RWPE2 (cell line): Measurements from ENCODE around the gene ALDH4A1.

Experiments
- ATAC-seq: fragments of 200-7000 bp; cut with Tn5 transposase; 3 replicates; pipeline ENCODE4 v1.9.1; 2021; ENCODE audit warnings: low read depth
- DNase-seq: peaks from one replicate; pipeline ENCODE4 v3.0.0-alpha.2; 2020; ENCODE audit warnings: low spot score
- H3K27ac ChIP-seq: fragments of 450-650 bp; 2 replicates; pipeline ENCODE4 v1.5.1; 2017; ENCODE audit warnings: mild to moderate bottlenecking; ENCODE audit not compliant: poor library complexity, severe bottlenecking
- H3K27me3 ChIP-seq: fragments of 250-450 bp; sonication (Bioruptor Pico); 2 replicates; pipeline ENCODE4 v1.5.1; 2021; ENCODE audit warnings: mild to moderate bottlenecking, moderate library complexity; ENCODE audit not compliant: insufficient read depth, poor library complexity, severe bottlenecking
- H3K36me3 ChIP-seq: fragments of 250-450 bp; sonication (Bioruptor Pico); 2 replicates; pipeline ENCODE4 v1.5.1; 2020; ENCODE audit warnings: low read depth, mild to moderate bottlenecking, moderate library complexity
- H3K4me1 ChIP-seq: fragments of 250-450 bp; sonication (Bioruptor Pico); 2 replicates; pipeline ENCODE4 v1.5.1; 2021; ENCODE audit warnings: mild to moderate bottlenecking, moderate library complexity; ENCODE audit not compliant: insufficient read depth, poor library complexity, severe bottlenecking
- H3K4me3 ChIP-seq: fragments of 250-450 bp; sonication (Bioruptor Pico); 2 replicates; pipeline ENCODE4 v1.5.1; 2021; ENCODE audit warnings: mild to moderate bottlenecking, moderate library complexity; ENCODE audit not compliant: severe bottlenecking
- H3K9me3 ChIP-seq: fragments of 250-450 bp; sonication (Bioruptor Pico); 2 replicates; pipeline ENCODE4 v1.5.1; 2021; ENCODE audit warnings: mild to moderate bottlenecking, moderate library complexity; ENCODE audit not compliant: severe bottlenecking
- CTCF ChIP-seq: fragments of 450-650 bp; IDR thresholded peaks from one replicate; pipeline ENCODE4 v1.5.1; 2017; ENCODE audit warnings: mild to moderate bottlenecking, moderate library complexity; ENCODE audit not compliant: poor library complexity, severe bottlenecking

The ALDH4A1 gene

GRCh38 chr1:18946550-18947381 lies 44.4 kb upstream of the ALDH4A1 start:
- H3K36me3 ChIP-seq: peaks cover 19% of the 10 kb centered on the region
- ATAC-seq (no peak), DNase-seq (no peak)
- H3K4me3 ChIP-seq: no peak overlapping the region
- H3K4me1 ChIP-seq: peaks cover 60% of the 10 kb centered on the region
- H3K9me3 ChIP-seq: no peaks in the 10 kb centered on the region
- no peak for TF ChIP-seq CTCF
- H3K27me3 ChIP-seq: no peaks in the 10 kb centered on the region
- peak overlapping the region; percentile 97 for H3K27ac ChIP-seq

GRCh38 chr1:18945401-18945849 lies 43.1 kb upstream of the ALDH4A1 start:
- Histone ChIP-seq H3K4me3 (no peak overlapping the region), H3K4me1 (peaks cover 64% of the 10 kb centered on the region), H3K36me3 (peaks cover 19% of the 10 kb centered on the region), H3K27ac (peak overlapping the region; percentile 97), H3K27me3 (no peaks in the 10 kb centered on the region), H3K9me3 (no peaks in the 10 kb centered on the region)
- ATAC-seq (no peak), DNase-seq (no peak)
- no peak for TF ChIP-seq CTCF

- ATAC-seq (no peak), DNase-seq (no peak)
- H3K27ac ChIP-seq: peak overlapping the region; percentile 97
- no peaks in the 10 kb centered on the region for H3K27me3 ChIP-seq
- H3K4me1 ChIP-seq: peaks cover 64% of the 10 kb centered on the region
- no peak for TF ChIP-seq CTCF
- no peak overlapping the region for H3K4me3 ChIP-seq
- peaks cover 19% of the 10 kb centered on the region for H3K36me3 ChIP-seq
- no peaks in the 10 kb centered on the region for H3K9me3 ChIP-seq
These were observed 42.5 kb upstream of the ALDH4A1 start for GRCh38 chr1:18944810-18945209.

- H3K27ac ChIP-seq: peak overlapping the region; percentile 97
- no peaks in the 10 kb centered on the region for H3K9me3 ChIP-seq
- no peak for ATAC-seq
- no peaks in the 10 kb centered on the region for H3K27me3 ChIP-seq
- H3K36me3 ChIP-seq: peaks cover 19% of the 10 kb centered on the region
- peaks cover 64% of the 10 kb centered on the region for H3K4me1 ChIP-seq
- DNase-seq: no peak
- TF ChIP-seq CTCF: no peak
- no peak overlapping the region for H3K4me3 ChIP-seq
These were observed 41.7 kb upstream of the ALDH4A1 start for GRCh38 chr1:18943914-18944572.
